Trophoblast cell (in vitro differentiated cells and primary cell): Measurements from ENCODE around the gene PCDHA10.
"Not testable (repeated sequence)": the region's sequence is repeated elsewhere in the genome, so short reads cannot be mapped to it uniquely, and the experiment has no call there.

ENCODE experiments used
- DNase-seq, 2 donors: peaks; one replicate each; pipeline ENCODE4 v3.0.0-alpha.2; 2016
- H2AFZ ChIP-seq: 2 replicates; pipeline ENCODE4 v1.6.1; 2013; ENCODE audit warnings: low read length, moderate library complexity, mild to moderate bottlenecking; ENCODE audit not compliant: insufficient read depth, poor library complexity
- H2AK5ac ChIP-seq: 2 replicates; pipeline ENCODE4 v1.6.1; 2013; ENCODE audit warnings: mild to moderate bottlenecking, low read length
- H2BK120ac ChIP-seq: 2 replicates; pipeline ENCODE4 v1.6.1; 2013; ENCODE audit warnings: low read length, mild to moderate bottlenecking, moderate library complexity; ENCODE audit not compliant: insufficient read depth, poor library complexity
- H2BK12ac ChIP-seq: 2 replicates; pipeline ENCODE4 v1.6.1; 2013; ENCODE audit warnings: mild to moderate bottlenecking, low read length, moderate library complexity
- H2BK5ac ChIP-seq: 2 replicates; pipeline ENCODE4 v1.6.1; 2013; ENCODE audit warnings: low read length, low read depth, moderate library complexity, mild to moderate bottlenecking; ENCODE audit not compliant: poor library complexity
- H3K14ac ChIP-seq: 2 replicates; pipeline ENCODE4 v1.6.1; 2013; ENCODE audit warnings: mild to moderate bottlenecking, low read length
- H3K18ac ChIP-seq: 2 replicates; pipeline ENCODE4 v1.6.1; 2013; ENCODE audit warnings: mild to moderate bottlenecking, low read length
- H3K23ac ChIP-seq: 2 replicates; pipeline ENCODE4 v1.6.1; 2013; ENCODE audit warnings: low read length
- H3K27ac ChIP-seq: 2 replicates; pipeline ENCODE4 v1.5.1; 2013; ENCODE audit warnings: low read depth, mild to moderate bottlenecking, inconsistent platforms, low read length, moderate library complexity
- H3K27me3 ChIP-seq: 2 replicates; pipeline ENCODE4 v1.6.1; 2013; ENCODE audit warnings: inconsistent platforms, mild to moderate bottlenecking, low read length, moderate library complexity; ENCODE audit not compliant: insufficient read depth
- H3K36me3 ChIP-seq, 2 experiments: 1 replicate in 1 of 2; 2 replicates in 1 of 2; pipeline ENCODE4 v1.6.1; 2013; ENCODE audit warnings: low read length in 2 of 2, mild to moderate bottlenecking in 2 of 2, moderate library complexity in 1 of 2; ENCODE audit not compliant: insufficient read depth in 2 of 2, control insufficient read depth in 1 of 2
- H3K4ac ChIP-seq: 2 replicates; pipeline ENCODE4 v1.6.1; 2013; ENCODE audit warnings: low read depth, mild to moderate bottlenecking, low read length, moderate library complexity
- H3K4me1 ChIP-seq, 2 experiments: 1 replicate in 1 of 2; 2 replicates in 1 of 2; pipeline ENCODE4 v1.6.1; 2013; ENCODE audit warnings: low read length in 2 of 2, mild to moderate bottlenecking in 2 of 2, moderate library complexity in 1 of 2; ENCODE audit not compliant: insufficient read depth in 2 of 2, control insufficient read depth in 1 of 2
- H3K4me2 ChIP-seq: 2 replicates; pipeline ENCODE4 v1.6.1; 2013; ENCODE audit warnings: inconsistent platforms, mild to moderate bottlenecking, low read length, moderate library complexity
- H3K4me3 ChIP-seq: 2 replicates; pipeline ENCODE4 v1.5.1; 2013; ENCODE audit warnings: mild to moderate bottlenecking, low read depth, low read length, inconsistent platforms
- H3K79me1 ChIP-seq: one replicate; pipeline ENCODE4 v1.6.1; 2013; ENCODE audit warnings: low read length
- H3K79me2 ChIP-seq: 2 replicates; pipeline ENCODE4 v1.6.1; 2013; ENCODE audit warnings: low read length, mild to moderate bottlenecking; ENCODE audit not compliant: control insufficient read depth, insufficient read depth, poor library complexity
- H3K9ac ChIP-seq: 2 replicates; pipeline ENCODE4 v1.6.1; 2013; ENCODE audit warnings: mild to moderate bottlenecking, low read length
- H3K9me3 ChIP-seq: 2 replicates; pipeline ENCODE4 v1.6.1; 2013; ENCODE audit warnings: low read depth, mild to moderate bottlenecking, control low read depth, inconsistent platforms, low read length; ENCODE audit not compliant: insufficient read depth
- H4K12ac ChIP-seq: 2 replicates; pipeline ENCODE4 v1.6.1; 2013; ENCODE audit warnings: low read depth, mild to moderate bottlenecking, low read length, moderate library complexity
- H4K8ac ChIP-seq: 2 replicates; pipeline ENCODE4 v1.6.1; 2013; ENCODE audit warnings: low read depth, mild to moderate bottlenecking, low read length, moderate library complexity
- H4K91ac ChIP-seq: one replicate; pipeline ENCODE4 v1.6.1; 2013; ENCODE audit warnings: low read depth, mild to moderate bottlenecking, low read length, moderate library complexity
- WGBS: extraction: QIAGEN DNeasy Blood & Tissue Kit; methylation state at CpG from one replicate; pipeline ENCODE4 v1.1.7; 2013; ENCODE audit warnings: missing lambda C conversion rate; ENCODE audit not compliant: insufficient read length, insufficient coverage; ENCODE audit errors: extremely low coverage; 5-methylcytosine and 5-hydroxymethylcytosine counted together

The PCDHA10 gene

GRCh38 chr5:140834439-140835008 is 21.2 kb upstream of the PCDHA10 start:
- H3K23ac ChIP-seq, H4K8ac ChIP-seq, H3K4me3 ChIP-seq, H3K27ac ChIP-seq, H3K4me2 ChIP-seq, H2AK5ac ChIP-seq, H3K18ac ChIP-seq, H3K36me3 ChIP-seq, H3K79me2 ChIP-seq, DNase-seq, H4K91ac ChIP-seq, H3K79me1 ChIP-seq, H4K12ac ChIP-seq, H2AFZ ChIP-seq, H3K14ac ChIP-seq, H2BK120ac ChIP-seq, H2BK12ac ChIP-seq, H2BK5ac ChIP-seq, H3K27me3 ChIP-seq, H3K4me1 ChIP-seq, H3K4ac ChIP-seq: not testable (repeated sequence)
- WGBS = no CpG with 5 or more reads among the region's 38 CpGs
- peaks cover 16% of the 10 kb centered on the region for H3K9me3 ChIP-seq
- H3K9ac ChIP-seq = peak overlapping the region; percentile 53

- WGBS = no CpG with 5 or more reads among the region's 103 CpGs
Measured at GRCh38 chr5:140835622-140836510, 19.8 kb upstream of the PCDHA10 start.

GRCh38 chr5:140840978-140841962 is 14.4 kb upstream of the PCDHA10 start, which contains the start of gene PCDHA8:
Gene PCDHA8 (plus strand): TSS chr5:140841187. CDS start chr5:140841322, 135 bp downstream.
- no peaks in the 10 kb centered on the region for H3K27me3 ChIP-seq
- no peak for DNase-seq
- H3K4ac ChIP-seq = no peak within 1 kb of the TSS
- H4K12ac ChIP-seq = no peak within 1 kb of the TSS
- no peak within 1 kb of the TSS for H3K4me3 ChIP-seq
- no peak within 1 kb of the TSS for H3K18ac ChIP-seq
- no peaks in the 10 kb centered on the region for H3K4me1 ChIP-seq
- no peak within 1 kb of the TSS for H3K27ac ChIP-seq
- no peak within 1 kb of the TSS for H2AFZ ChIP-seq
- H3K14ac ChIP-seq = no peak within 1 kb of the TSS
- H2BK120ac ChIP-seq = no peak within 1 kb of the TSS
- H3K36me3 ChIP-seq = peaks cover 0 to 2% of the 10 kb centered on the region in 2 experiments
- H2BK5ac ChIP-seq = no peak within 1 kb of the TSS
- no peaks in the 10 kb centered on the region for H3K79me2 ChIP-seq
- no peak within 1 kb of the TSS for H2AK5ac ChIP-seq
- no peaks in the 10 kb centered on the region for H3K79me1 ChIP-seq
- peak within 1 kb of the TSS; percentile 7 for H3K4me2 ChIP-seq
- H2BK12ac ChIP-seq = no peak within 1 kb of the TSS
- H4K91ac ChIP-seq = no peak within 1 kb of the TSS
- no peak within 1 kb of the TSS for H3K23ac ChIP-seq
- WGBS = no CpG with 5 or more reads among the region's 47 CpGs
- H3K9ac ChIP-seq = no peak within 1 kb of the TSS
- peaks cover 2% of the 10 kb centered on the region for H3K9me3 ChIP-seq
- no peak within 1 kb of the TSS for H4K8ac ChIP-seq

More at GRCh38 chr5:140835622-140836510, 19.8 kb upstream of the PCDHA10 start:
- no peak overlapping the region for H3K4me3 ChIP-seq
- no peak overlapping the region for H4K8ac ChIP-seq
- H3K4me2 ChIP-seq = no peak overlapping the region
- no peak overlapping the region for H3K4ac ChIP-seq
- H3K79me1 ChIP-seq = no peaks in the 10 kb centered on the region
- H2BK5ac ChIP-seq = no peak overlapping the region
- H3K14ac ChIP-seq = no peak overlapping the region
- H3K79me2 ChIP-seq = no peaks in the 10 kb centered on the region
- H2BK12ac ChIP-seq = no peak overlapping the region
- no peak overlapping the region for H3K18ac ChIP-seq
- no peak overlapping the region for H4K12ac ChIP-seq
- H2BK120ac ChIP-seq = no peak overlapping the region
- H4K91ac ChIP-seq = no peak overlapping the region
- H2AK5ac ChIP-seq = no peak overlapping the region
- no peak for DNase-seq
- no peaks in the 10 kb centered on the region for H3K27me3 ChIP-seq
- H3K9me3 ChIP-seq = peaks cover 16% of the 10 kb centered on the region
- H3K9ac ChIP-seq = no peak overlapping the region
- peaks cover 6% of the 10 kb centered on the region in 2 experiments for H3K36me3 ChIP-seq
- H3K27ac ChIP-seq = no peak overlapping the region
- H2AFZ ChIP-seq = no peak overlapping the region
- H3K23ac ChIP-seq = no peak overlapping the region
- no peaks in the 10 kb centered on the region for H3K4me1 ChIP-seq
